Jurkat, Clone E6-1 (cell line): ENCODE results near the gene PDGFA.

Experiments
- DNase-seq: peaks from one replicate; pipeline ENCODE4 v3.0.0-alpha.2; 2011; ENCODE audit warnings: low read depth, low spot score
- H3K4me3 ChIP-seq: 2 replicates; pipeline ENCODE4 v1.5.1; 2011; ENCODE audit warnings: mild to moderate bottlenecking, low read length, control low read depth, moderate library complexity

PDGFA gene

DNA sequence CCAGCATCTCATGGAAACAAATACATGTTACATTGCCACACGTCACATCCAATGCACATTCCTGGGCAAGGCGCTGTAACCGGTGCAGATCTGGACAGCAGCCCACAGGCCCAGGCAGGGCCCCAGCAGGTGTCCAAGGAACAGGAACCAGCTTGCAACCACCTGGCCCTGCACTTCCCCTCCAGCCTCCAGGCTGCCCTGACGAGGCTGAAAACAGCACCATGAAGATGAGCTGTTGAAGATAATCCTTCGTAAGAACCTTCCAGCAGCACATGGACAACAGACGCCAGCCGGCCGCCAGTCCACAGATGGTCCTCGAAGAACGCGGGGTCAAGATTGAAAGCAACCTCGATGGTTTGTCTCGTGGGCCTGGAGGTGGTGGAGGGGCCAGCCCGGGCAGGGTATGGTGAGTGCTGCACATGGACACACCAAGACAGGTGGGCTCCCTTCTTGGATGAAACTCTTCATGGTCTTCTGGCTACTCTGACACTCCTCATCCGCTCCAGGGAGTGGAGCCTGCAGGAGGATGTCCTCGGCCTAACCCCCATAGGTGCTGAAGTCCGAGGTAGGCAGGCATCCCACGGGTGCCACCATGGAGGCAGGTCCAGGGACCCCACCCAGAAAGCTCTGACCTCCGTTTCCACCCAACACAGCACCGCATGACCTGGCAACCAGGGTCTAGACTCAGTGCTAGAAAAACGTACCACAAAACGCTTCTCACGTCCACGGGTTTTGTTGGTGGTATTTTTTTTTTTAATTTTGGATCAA is 22.9 kb downstream of the PDGFA start:
- no peak overlapping the region for H3K4me3 ChIP-seq
- no peak for DNase-seq

- H3K4me3 ChIP-seq: no peak overlapping the region
- no peak for DNase-seq
Measured at GRCh38 chr7:495761-496321, 23.8 kb downstream of the PDGFA start.

GRCh38 chr7:495326-495725 is 24.3 kb downstream of the PDGFA start:
- no peak for DNase-seq
- no peak overlapping the region for H3K4me3 ChIP-seq

- H3K4me3 ChIP-seq: no peak overlapping the region
Measured at GRCh38 chr7:494906-495305, 24.7 kb downstream of the PDGFA start.

DNA sequence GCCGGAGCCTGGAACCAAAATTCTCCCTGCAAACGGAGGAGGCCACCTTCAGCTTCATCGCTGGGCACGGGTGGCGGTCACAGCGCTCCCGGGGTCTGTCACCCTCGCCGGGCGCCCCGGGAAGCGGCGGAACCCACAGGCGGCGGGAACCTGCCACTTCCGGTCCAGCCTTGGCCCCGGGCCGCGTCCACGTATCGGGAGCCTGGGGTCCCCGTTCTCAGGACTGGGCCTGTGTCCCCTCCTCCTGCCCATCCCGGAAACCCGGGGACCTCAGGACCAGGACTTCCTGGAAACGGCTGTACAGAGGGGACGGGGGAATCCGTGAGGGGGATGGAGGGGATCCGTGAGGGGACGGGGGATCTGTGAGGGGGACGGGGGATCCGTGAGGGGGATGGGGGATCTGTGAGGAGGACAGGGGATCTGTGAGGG is 25.4 kb downstream of the PDGFA start:
- no peak for DNase-seq

More at GRCh38 chr7:494906-495305, 24.7 kb downstream of the PDGFA start:
- no peak for DNase-seq

GRCh38 chr7:493661-494251 is 25.9 kb downstream of the PDGFA start:
- H3K4me3 ChIP-seq: no peak overlapping the region
- DNase-seq: no peak

More for the DNA sequence above, 25.4 kb downstream of the PDGFA start:
- no peak overlapping the region for H3K4me3 ChIP-seq

- no peak overlapping the region for H3K4me3 ChIP-seq
- no peak for DNase-seq
Measured at GRCh38 chr7:492714-493065, 27.0 kb downstream of the PDGFA start.

DNA sequence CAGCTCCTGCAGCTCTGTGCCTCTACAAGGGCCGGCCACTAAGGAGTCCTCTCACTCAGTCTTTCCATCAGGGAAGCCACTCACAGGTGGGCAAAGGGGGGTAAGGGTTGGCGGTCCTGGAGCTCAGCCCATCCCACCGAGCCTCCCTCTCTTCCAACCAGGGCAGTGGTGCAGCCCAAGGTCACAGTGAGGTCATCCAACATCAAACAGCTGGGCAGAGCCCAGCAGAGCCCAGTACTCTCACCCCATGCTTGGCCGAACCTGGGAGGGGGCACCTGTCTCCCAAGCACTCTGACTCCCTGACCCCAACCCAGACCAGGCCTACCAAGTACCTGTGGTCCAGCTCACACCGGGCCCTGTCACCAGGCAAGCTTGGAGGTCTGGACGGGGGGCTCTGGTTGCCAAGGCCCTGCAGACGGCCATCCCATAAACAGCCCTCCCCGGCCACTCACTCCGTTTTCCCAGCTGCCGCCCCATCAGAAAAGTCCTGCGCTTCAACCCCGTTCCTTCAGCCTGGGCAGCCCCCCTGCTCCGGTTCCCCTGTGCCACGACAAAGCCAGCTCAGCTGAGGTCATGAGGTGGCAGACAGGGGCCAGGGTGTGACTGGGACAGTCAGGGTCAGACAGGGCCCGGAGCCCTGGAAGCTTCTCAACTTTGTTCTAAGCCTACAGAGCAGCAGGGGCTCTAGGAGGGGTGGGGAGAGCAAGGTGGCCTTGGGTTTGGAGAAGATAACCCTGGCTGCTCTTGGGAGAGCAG is 27.5 kb downstream of the PDGFA start:
- no peak for DNase-seq
- no peak overlapping the region for H3K4me3 ChIP-seq

GRCh38 chr7:491292-491957 is 28.2 kb downstream of the PDGFA start:
- no peak overlapping the region for H3K4me3 ChIP-seq
- no peak for DNase-seq

DNA sequence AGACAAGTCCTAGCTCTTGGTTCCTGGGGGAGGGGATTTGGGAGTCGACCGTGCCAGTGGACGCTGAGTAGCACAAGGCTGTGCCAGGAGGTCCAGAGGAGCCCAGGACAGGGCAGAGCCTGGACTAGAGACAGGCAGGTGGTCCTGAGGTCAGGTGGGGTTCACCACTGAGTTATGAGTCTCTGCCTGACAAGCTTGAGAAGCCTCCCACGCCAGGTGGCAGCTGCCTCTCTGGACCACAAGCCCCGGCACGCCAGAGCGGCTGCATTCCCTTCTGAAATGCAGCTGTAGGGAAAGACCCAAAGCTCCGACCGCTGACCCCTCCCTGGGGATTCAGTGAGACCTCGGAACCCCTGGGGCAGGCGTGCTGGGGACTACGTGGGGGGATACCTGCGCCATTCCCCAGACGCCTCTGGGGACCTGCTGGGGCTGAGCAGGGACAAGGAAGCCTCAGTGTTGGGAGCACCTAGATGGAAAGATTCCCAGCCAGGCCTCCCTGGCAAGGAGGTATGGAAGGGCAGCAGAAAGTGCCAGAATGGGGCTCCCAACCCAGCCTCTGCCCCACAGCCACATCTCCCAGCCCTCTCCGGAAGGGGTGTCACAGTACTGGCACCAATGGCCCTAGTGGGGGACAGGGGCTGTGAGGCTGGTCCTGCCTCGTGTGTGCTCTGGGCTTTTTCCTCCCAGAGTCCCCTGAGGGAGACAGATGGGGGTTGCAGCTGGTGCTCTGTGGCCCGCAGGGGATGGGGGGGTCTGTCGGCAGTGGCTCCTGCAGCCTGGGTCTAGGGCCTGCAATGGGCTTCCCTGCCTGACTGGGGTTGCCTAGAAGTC is 29.0 kb downstream of the PDGFA start:
- no peak for DNase-seq
- no peak overlapping the region for H3K4me3 ChIP-seq

- no peak for DNase-seq
- no peak overlapping the region for H3K4me3 ChIP-seq
Measured at GRCh38 chr7:489876-490275, 29.8 kb downstream of the PDGFA start.

DNA sequence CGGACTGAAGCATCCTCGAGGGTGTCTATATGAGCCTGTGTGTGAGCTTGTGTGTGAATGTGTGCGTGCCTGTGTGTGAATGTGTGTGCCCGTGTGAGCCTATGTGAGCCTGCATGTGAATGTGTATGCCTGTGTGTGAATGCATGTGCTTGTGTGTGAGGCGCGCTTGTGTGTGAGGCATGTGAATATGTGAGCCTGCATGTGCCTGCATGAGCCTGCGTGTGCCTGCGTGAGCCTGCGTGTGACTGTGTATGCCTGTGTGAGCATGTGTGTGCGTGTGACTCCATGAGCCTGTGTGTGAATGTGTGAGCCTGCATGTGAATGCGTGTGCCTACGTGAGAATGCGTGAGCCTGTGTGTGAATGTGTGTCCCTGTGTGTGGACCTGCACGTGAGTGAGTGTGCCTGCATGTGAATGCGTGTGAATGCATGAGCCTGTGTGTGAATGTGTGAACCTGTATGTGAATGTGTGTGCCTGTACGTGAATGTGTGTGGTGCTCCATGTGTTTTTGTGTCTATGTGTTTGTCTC is 33.4 kb downstream of the PDGFA start:
- DNase-seq: no peak
- no peak overlapping the region for H3K4me3 ChIP-seq

DNA sequence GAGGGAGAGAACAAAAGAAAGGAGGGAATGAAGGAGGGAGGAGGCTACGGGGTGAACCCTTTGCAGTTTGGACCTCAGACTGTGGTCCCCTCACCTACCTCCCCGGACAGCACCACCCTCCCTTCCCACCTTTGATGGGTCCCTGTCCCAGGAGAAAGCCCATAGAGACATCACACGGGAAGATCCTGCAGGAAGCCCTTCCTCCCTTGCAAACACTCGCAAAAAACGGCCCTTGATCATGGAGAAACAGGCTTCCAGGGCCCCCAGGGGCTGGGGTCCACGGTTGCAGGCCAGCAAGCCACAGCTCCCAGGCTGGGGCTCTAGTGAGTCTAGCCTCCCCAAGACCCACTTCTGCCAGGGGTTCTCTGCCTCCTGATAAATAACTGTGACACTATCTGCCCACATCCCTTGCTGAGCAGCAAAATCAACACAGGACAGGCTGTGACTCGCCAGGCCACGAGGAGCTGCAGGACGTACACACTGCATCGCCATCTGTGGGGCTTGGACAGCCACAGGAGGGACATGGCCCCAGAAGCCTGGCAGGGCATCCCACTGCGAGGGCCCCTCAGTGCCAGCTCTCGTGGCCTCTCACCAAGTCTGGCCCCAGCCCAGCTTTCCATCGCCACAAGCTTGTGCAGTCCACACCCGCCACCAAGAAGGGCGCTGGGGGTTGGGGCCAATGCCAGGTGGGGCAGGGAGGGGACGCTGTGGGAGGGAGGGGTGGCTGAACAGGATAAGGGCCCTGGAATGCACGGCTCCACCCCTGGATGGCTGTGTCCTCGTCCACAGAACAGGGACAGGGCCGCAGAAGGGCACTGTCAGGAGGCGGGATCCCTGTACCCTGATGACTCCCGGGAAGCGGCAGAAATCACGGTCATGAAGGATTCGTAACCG is 34.2 kb downstream of the PDGFA start:
- no peak overlapping the region for H3K4me3 ChIP-seq
- no peak for DNase-seq

- DNase-seq: no peak
- H3K4me3 ChIP-seq: no peak overlapping the region
Measured at GRCh38 chr7:484356-485101, 35.1 kb downstream of the PDGFA start.

DNA sequence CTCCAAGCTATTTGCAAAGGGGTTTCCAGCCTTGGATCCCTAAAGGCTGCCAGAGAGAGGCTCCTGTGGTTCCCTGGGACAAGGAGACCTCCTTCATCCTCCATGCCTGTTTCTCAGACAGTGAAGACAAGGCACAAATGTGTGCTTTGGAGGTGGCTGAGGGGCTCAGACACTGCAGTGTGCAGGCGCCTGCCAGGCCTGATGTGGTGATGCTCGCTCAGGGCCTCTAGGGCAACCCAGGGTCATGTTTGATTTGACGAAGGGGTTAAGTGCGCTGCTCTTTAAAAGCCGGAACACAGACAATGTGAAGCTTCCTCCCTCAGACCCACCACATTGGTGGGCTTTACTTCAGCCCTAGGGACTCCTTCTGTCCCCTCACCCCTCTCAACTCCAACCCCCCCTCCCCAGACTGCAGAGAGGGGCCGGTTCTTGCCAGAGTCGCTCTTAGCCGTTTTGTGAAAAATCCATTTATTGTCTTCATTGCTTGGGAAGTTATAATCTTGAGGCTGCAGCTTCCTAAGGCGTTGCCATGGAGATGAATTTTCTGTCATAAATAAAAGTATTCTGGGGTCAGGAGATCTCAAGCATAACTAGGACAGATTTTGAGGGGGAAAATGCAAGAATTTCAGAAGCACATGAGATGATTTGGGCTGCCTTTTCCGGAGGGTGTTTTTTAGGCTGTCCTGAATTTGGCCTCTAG is 35.8 kb downstream of the PDGFA start:
- no peak overlapping the region for H3K4me3 ChIP-seq
- no peak for DNase-seq

DNA sequence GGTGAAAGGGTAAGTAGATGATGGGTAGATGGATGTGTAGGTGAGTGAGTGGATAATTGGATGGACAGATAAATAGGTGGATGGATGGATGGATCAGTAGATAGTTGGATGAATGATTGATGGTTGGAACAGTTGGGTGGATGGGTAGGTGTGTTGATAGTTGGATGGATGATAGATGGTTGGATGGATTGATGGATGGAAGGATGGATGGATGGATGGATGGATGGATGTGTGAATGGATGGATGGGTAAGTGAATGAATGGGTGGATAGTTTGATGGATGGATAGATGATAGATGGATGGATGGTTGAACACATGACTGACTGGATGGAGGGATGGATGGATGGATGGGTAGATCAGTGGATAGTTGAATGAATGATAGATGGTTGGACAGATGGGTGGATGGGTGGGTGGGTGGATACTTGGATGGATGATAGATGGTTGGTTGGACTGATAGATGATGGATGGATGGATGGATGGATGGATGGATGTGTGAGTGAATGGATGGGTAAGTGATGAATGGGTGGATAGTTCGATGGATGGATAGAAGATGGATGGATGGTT is 37.0 kb downstream of the PDGFA start:
- no peak overlapping the region for H3K4me3 ChIP-seq
- DNase-seq: no peak
